Neural cell (in vitro differentiated cells): ENCODE data around the gene SFN. TPM values are rescaled to one million over a fixed set of nuclear protein-coding genes. Genes with fewer than 3 reads are reported as not detected.

Experiments used
- H2AFZ ChIP-seq: fragments of 200-600, 300-800 bp; sonication (generic), shearing (Covaris generic); 2 replicates; pipeline ENCODE4 v1.6.0; 2014; ENCODE audit warnings: low read depth, mild to moderate bottlenecking, antibody characterized with exemption, low read length, moderate library complexity
- H3F3A ChIP-seq: fragments of 200-600 bp; shearing (Covaris generic); 2 replicates; pipeline ENCODE4 v1.6.1; 2016; ENCODE audit warnings: mild to moderate bottlenecking, moderate library complexity, mixed read lengths, antibody characterized with exemption, low read length; ENCODE audit not compliant: insufficient read depth, poor library complexity, severe bottlenecking
- H3K27ac ChIP-seq: fragments of 200-600, 300-800 bp; sonication (generic), shearing (Covaris generic); 2 replicates; pipeline ENCODE4 v1.5.1; 2014; ENCODE audit warnings: mild to moderate bottlenecking, low read length, moderate library complexity
- H3K27me3 ChIP-seq: fragments of 300-800, 200-600 bp; sonication (generic), shearing (Covaris generic); 2 replicates; pipeline ENCODE4 v1.6.0; 2014; ENCODE audit warnings: mild to moderate bottlenecking, low read depth, low read length, moderate library complexity; ENCODE audit not compliant: insufficient read depth
- H3K36me3 ChIP-seq: fragments of 300-800, 200-600 bp; sonication (generic), shearing (Covaris generic); 2 replicates; pipeline ENCODE4 v1.5.1; 2014; ENCODE audit warnings: mild to moderate bottlenecking, antibody characterized with exemption, low read length, moderate library complexity; ENCODE audit not compliant: insufficient read depth
- H3K4me2 ChIP-seq: fragments of 300-800, 200-600 bp; sonication (generic), shearing (Covaris generic); 2 replicates; pipeline ENCODE4 v1.6.0; 2014; ENCODE audit warnings: mild to moderate bottlenecking, low read length
- H3K4me3 ChIP-seq: fragments of 300-800, 200-600 bp; sonication (generic), shearing (Covaris generic); 2 replicates; pipeline ENCODE4 v1.5.1; 2014; ENCODE audit warnings: mild to moderate bottlenecking, low read length, moderate library complexity
- H3K79me2 ChIP-seq: fragments of 200-600 bp; shearing (Covaris generic); replicated peaks from 2 replicates; pipeline ENCODE4 v1.6.0; 2014; ENCODE audit warnings: mild to moderate bottlenecking, low read length, moderate library complexity; ENCODE audit not compliant: insufficient read depth
- H3K9ac ChIP-seq: fragments of 300-800, 200-600 bp; sonication (generic), shearing (Covaris generic); 2 replicates; pipeline ENCODE4 v1.6.1; 2016; ENCODE audit warnings: mild to moderate bottlenecking, low read length, mixed read lengths
- H3K9me2 ChIP-seq: fragments of 200-600 bp; shearing (Covaris generic); 2 replicates; pipeline ENCODE4 v1.6.1; 2016; ENCODE audit warnings: mild to moderate bottlenecking, low read length, mixed read lengths; ENCODE audit not compliant: insufficient read depth
- H3K9me3 ChIP-seq: fragments of 200-600, 300-800 bp; sonication (generic), shearing (Covaris generic); 2 replicates; pipeline ENCODE4 v1.6.1; 2016; ENCODE audit warnings: mild to moderate bottlenecking, mixed run types, low read length, moderate library complexity, mixed read lengths
- H4K20me1 ChIP-seq: fragments of 200-600 bp; shearing (Covaris generic); 2 replicates; pipeline ENCODE4 v1.6.1; 2016; ENCODE audit warnings: mild to moderate bottlenecking, mixed run types; ENCODE audit not compliant: insufficient read depth
- CTCF ChIP-seq: fragments of 450-650 bp; IDR thresholded peaks from 2 replicates; pipeline ENCODE4 v1.5.1; 2014; ENCODE audit warnings: antibody characterized with exemption, mild to moderate bottlenecking, moderate library complexity; ENCODE audit not compliant: poor library complexity, severe bottlenecking
- EP300 ChIP-seq: fragments of 450-650 bp; conservative IDR thresholded peaks from 2 replicates; pipeline ENCODE4 v1.6.1; 2014; ENCODE audit warnings: antibody characterized with exemption, mild to moderate bottlenecking, moderate library complexity; ENCODE audit not compliant: poor library complexity, severe bottlenecking
- EZH2 ChIP-seq: fragments of 200-600, 300-800 bp; shearing (Covaris generic), sonication (generic); IDR thresholded peaks from 2 replicates; pipeline ENCODE4 v1.6.1; 2014; ENCODE audit warnings: antibody characterized with exemption, low read length, borderline replicate concordance, mild to moderate bottlenecking; ENCODE audit not compliant: insufficient read depth, poor library complexity, severe bottlenecking
- MXI1 ChIP-seq: fragments of 450-650 bp; conservative IDR thresholded peaks from 2 replicates; pipeline ENCODE4 v1.6.1; 2014; ENCODE audit warnings: antibody characterized with exemption, mild to moderate bottlenecking; ENCODE audit not compliant: poor library complexity, severe bottlenecking
- POLR2AphosphoS5 ChIP-seq: IDR thresholded peaks from 2 replicates; pipeline ENCODE4 v1.6.1; 2012
- RAD21 ChIP-seq: fragments of 450-650 bp; conservative IDR thresholded peaks from 2 replicates; pipeline ENCODE4 v1.6.1; 2014; ENCODE audit warnings: antibody characterized with exemption, mild to moderate bottlenecking, moderate library complexity
- REST ChIP-seq: IDR thresholded peaks from 2 replicates; pipeline ENCODE4 v1.6.1; 2012; ENCODE audit warnings: borderline replicate concordance
- SMC3 ChIP-seq: fragments of 450-650 bp; conservative IDR thresholded peaks from 2 replicates; pipeline ENCODE4 v1.6.1; 2014; ENCODE audit warnings: antibody characterized with exemption, mild to moderate bottlenecking, moderate library complexity; ENCODE audit not compliant: poor library complexity
- TAF1 ChIP-seq: IDR thresholded peaks from 2 replicates; pipeline ENCODE4 v1.6.1; 2012; ENCODE audit warnings: low read depth
- polyA minus RNA-seq: library from RNA; depleted of rRNA, polyadenylated mRNA; stranded (reverse); fragments of >200 nt; gene quantifications from 2 replicates; pipeline ENCODE4 v1.2.3, GENCODE V29; 2014
- polyA plus RNA-seq: library from polyadenylated mRNA; depleted of rRNA; stranded (reverse); fragments of >200 nt; gene quantifications from 2 replicates; pipeline ENCODE4 v1.2.3, GENCODE V29; 2014

The SFN gene
- polyA plus RNA-seq: 0.25 TPM in 1 of 2 replicates, not detected in the other
- polyA minus RNA-seq: 0.73 TPM in 1 of 2 replicates, not detected in the other

- no peaks in the 10 kb centered on the region for H3F3A ChIP-seq
- no peak within 1 kb of the TSS for H3K4me3 ChIP-seq
- no peaks in the 10 kb centered on the region for H3K36me3 ChIP-seq
- no peaks in the 10 kb centered on the region for H4K20me1 ChIP-seq
- no peaks in the 10 kb centered on the region for H3K9me2 ChIP-seq
- no peaks in the 10 kb centered on the region for H3K27me3 ChIP-seq
- H2AFZ ChIP-seq: no peak within 1 kb of the TSS
- H3K4me2 ChIP-seq: no peak within 1 kb of the TSS
- TF ChIP-seq CTCF (no peak), RAD21 (no peak), EZH2 (no peak), MXI1 (no peak), REST (no peak), SMC3 (no peak)
- H3K9ac ChIP-seq: no peak within 1 kb of the TSS
- H3K27ac ChIP-seq: no peak within 1 kb of the TSS
- H3K79me2 ChIP-seq: no peaks in the 10 kb centered on the region
- no peaks in the 10 kb centered on the region for H3K9me3 ChIP-seq
Measured at GRCh38 chr1:26862781-26863684, at the start of gene SFN. SFN (plus strand) TSS chr1:26863149; CDS start chr1:26863213, 64 bp downstream.

- H3K27me3 ChIP-seq: no peaks in the 10 kb centered on the region
- H3K4me2 ChIP-seq: no peak overlapping the region
- TF ChIP-seq TAF1 (no peak), RAD21 (no peak), EZH2 (no peak), REST (no peak), MXI1 (no peak), EP300 (no peak), SMC3 (no peak), POLR2AphosphoS5 (no peak), CTCF (no peak)
- no peaks in the 10 kb centered on the region for H3K36me3 ChIP-seq
- H3K27ac ChIP-seq: no peak overlapping the region
- H3K79me2 ChIP-seq: no peaks in the 10 kb centered on the region
- H3K9ac ChIP-seq: no peak overlapping the region
- no peaks in the 10 kb centered on the region for H4K20me1 ChIP-seq
- H3K9me2 ChIP-seq: no peaks in the 10 kb centered on the region
- H3K4me3 ChIP-seq: no peak overlapping the region
- H3F3A ChIP-seq: no peaks in the 10 kb centered on the region
- H3K9me3 ChIP-seq: no peaks in the 10 kb centered on the region
- no peak overlapping the region for H2AFZ ChIP-seq
Measured at GRCh38 chr1:26814377-26814776, 48.6 kb upstream of the SFN start.
